Lower lobe of right lung (tissue), 2 donors: ENCODE data around the gene CD101. TPM values are rescaled to one million over a fixed set of nuclear protein-coding genes. Genes with fewer than 3 reads are reported as not detected.

Source experiments
- ATAC-seq, 2 donors: fragments of 200-7000 bp; cut with Tn5 transposase; one replicate each; pipeline ENCODE4 v1.9.1; 2020 to 2022; ENCODE audit warnings: mild to moderate bottlenecking in 2 of 2, moderate library complexity in 2 of 2
- DNase-seq: peaks from one replicate; pipeline ENCODE4 v3.0.0-alpha.2; 2020
- H3K27ac ChIP-seq: fragments of 200-600 bp; one replicate; pipeline ENCODE4 v1.8.0; 2022
- H3K27me3 ChIP-seq: fragments of 200-600 bp; one replicate; pipeline ENCODE4 v1.8.0; 2022; ENCODE audit warnings: low read depth
- H3K36me3 ChIP-seq: fragments of 200-600 bp; one replicate; pipeline ENCODE4 v1.8.0; 2022; ENCODE audit warnings: mild to moderate bottlenecking
- H3K4me1 ChIP-seq: fragments of 200-600 bp; one replicate; pipeline ENCODE4 v1.8.0; 2022
- H3K4me3 ChIP-seq: fragments of 200-600 bp; one replicate; pipeline ENCODE4 v1.8.0; 2022; ENCODE audit warnings: mild to moderate bottlenecking
- H3K9me3 ChIP-seq: fragments of 200-600 bp; one replicate; pipeline ENCODE4 v1.8.0; 2022
- intact Hi-C: fragments of 100-400 bp; cut with DNase I; formaldehyde crosslinking; loops from one replicate; pipeline ENCODE4 v1.11.0; 2022
- total RNA-seq: library from RNA; stranded (reverse); fragmentation: NEBNext Ultra II Directional; extraction: Animal tissue kit (Norgen Biotek cat#: 25700); gene quantifications from one replicate; pipeline ENCODE4 v1.2.1, GENCODE V29; 2021
- TF ChIP-seq, protein P1 (sequence below): fragments of 200-600 bp; IDR thresholded peaks from one replicate; pipeline ENCODE4 v1.8.0; 2022; ENCODE audit warnings: antibody characterized with exemption, mild to moderate bottlenecking
- donor health status: DM: no; HTN: yes; CAD: no; lungs with severe emphysema.

The CD101 gene
- total RNA-seq, 1 donor from 2014 or later = 105 TPM

DNA sequence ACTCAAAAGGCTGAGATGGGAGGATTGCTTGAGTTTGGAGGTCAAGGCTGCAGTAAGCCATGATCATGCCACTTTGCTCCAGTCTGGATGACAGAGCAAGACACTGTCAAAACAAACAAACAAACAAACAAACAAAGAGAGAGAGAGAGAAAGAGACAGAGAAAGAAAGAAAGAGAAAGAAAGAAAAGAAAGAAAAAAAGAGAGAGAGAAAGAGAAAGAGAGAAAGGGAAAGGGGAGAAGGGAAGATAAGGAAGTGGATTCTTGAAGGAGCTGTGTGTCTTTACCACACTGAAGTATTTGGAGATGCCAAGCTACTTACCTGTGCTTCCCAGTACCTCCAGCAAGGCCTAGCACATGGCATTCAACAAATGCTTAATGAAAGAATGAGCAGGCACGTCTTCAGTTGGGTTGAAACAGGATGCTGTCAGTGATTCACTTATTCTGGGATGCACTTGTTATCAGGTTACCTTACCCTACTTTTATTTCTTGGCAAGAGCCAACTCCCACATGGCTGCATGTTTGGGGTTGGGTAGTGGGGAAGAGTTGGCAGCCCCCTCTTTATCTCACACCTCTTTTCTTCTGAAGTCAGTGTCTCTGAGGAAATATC, 28.8 kb downstream of the CD101 start:
- TF ChIP-seq, protein P1, sequence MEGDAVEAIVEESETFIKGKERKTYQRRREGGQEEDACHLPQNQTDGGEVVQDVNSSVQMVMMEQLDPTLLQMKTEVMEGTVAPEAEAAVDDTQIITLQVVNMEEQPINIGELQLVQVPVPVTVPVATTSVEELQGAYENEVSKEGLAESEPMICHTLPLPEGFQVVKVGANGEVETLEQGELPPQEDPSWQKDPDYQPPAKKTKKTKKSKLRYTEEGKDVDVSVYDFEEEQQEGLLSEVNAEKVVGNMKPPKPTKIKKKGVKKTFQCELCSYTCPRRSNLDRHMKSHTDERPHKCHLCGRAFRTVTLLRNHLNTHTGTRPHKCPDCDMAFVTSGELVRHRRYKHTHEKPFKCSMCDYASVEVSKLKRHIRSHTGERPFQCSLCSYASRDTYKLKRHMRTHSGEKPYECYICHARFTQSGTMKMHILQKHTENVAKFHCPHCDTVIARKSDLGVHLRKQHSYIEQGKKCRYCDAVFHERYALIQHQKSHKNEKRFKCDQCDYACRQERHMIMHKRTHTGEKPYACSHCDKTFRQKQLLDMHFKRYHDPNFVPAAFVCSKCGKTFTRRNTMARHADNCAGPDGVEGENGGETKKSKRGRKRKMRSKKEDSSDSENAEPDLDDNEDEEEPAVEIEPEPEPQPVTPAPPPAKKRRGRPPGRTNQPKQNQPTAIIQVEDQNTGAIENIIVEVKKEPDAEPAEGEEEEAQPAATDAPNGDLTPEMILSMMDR = no peak
- Histone ChIP-seq H3K27me3 (no peaks in the 10 kb centered on the region), H3K4me1 (peaks cover 4% of the 10 kb centered on the region), H3K9me3 (no peaks in the 10 kb centered on the region), H3K36me3 (no peaks in the 10 kb centered on the region), H3K4me3 (no peak overlapping the region), H3K27ac (no peak overlapping the region)
- DNase-seq (no peak), ATAC-seq (no peak)
- intact Hi-C loops = no loop called here

- intact Hi-C loops = no loop called here
- ATAC-seq = no peak
- Histone ChIP-seq H3K36me3 (no peaks in the 10 kb centered on the region), H3K27ac (no peak overlapping the region), H3K9me3 (no peaks in the 10 kb centered on the region), H3K4me3 (no peak overlapping the region), H3K27me3 (no peaks in the 10 kb centered on the region), H3K4me1 (no peaks in the 10 kb centered on the region)
- TF ChIP-seq, protein P1 = no peak
- no peak for DNase-seq
Observed at GRCh38 chr1:117032266-117032665, 30.7 kb downstream of the CD101 start.

DNA sequence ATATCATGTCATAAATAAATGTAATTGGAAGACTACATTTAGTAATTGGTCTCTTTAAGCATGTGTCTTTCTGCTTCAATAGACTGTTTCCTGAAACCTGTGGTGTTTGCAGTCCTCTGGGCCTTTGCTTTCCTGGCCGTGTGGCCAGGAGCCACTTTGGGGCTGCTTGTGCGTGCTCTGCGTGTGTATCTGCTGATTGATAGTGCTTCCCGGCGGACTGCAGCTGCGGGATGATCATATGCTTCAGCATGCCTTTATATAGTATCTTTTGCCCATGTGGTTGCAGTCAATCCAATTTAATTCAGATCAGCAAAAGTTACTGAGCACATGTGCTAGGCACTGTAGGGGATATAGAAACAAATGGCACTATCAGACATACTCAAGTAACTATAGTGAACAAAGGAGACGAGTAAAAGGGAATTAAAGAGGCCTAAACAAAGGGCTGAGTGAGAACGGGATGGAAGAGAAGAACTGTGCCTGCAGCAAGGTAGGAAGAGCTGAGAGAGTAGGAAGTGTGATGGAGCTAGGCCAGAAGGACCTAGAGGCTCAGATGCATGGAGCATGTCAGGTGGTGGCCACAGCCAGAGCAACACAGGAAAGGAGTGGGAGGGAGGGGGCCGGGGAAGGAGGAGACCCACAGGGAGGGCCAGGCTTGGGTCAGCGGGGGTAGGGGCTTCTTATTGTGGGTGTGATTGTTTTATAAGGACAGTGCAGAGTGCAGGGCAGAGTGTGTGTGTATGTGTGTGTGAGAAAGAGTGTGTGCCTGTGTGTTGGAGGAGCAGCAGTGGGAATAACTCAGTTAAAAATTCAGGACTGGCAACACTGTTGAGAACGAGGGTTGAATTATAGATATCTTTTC, 31.4 kb downstream of the CD101 start:
- intact Hi-C loops = no loop called here
- H3K4me1 ChIP-seq = no peaks in the 10 kb centered on the region
- no peaks in the 10 kb centered on the region for H3K27me3 ChIP-seq
- no peaks in the 10 kb centered on the region for H3K36me3 ChIP-seq
- ATAC-seq (no peak), DNase-seq (no peak)
- H3K9me3 ChIP-seq = no peaks in the 10 kb centered on the region
- H3K27ac ChIP-seq = no peak overlapping the region
- TF ChIP-seq, protein P1 = no peak
- no peak overlapping the region for H3K4me3 ChIP-seq

- no peaks in the 10 kb centered on the region for H3K9me3 ChIP-seq
- intact Hi-C loops = no loop called here
- H3K4me1 ChIP-seq = no peaks in the 10 kb centered on the region
- ATAC-seq = no peak
- no peaks in the 10 kb centered on the region for H3K36me3 ChIP-seq
- no peak overlapping the region for H3K27ac ChIP-seq
- TF ChIP-seq, protein P1 = no peak
- no peaks in the 10 kb centered on the region for H3K27me3 ChIP-seq
- DNase-seq = no peak
- H3K4me3 ChIP-seq = no peak overlapping the region
Observed at GRCh38 chr1:117033772-117034171, 32.2 kb downstream of the CD101 start.

- TF ChIP-seq, protein P1 = no peak
- ATAC-seq (no peak), DNase-seq (no peak)
- no peaks in the 10 kb centered on the region for H3K36me3 ChIP-seq
- no peaks in the 10 kb centered on the region for H3K9me3 ChIP-seq
- no peaks in the 10 kb centered on the region for H3K27me3 ChIP-seq
- intact Hi-C loops = no loop called here
- no peak overlapping the region for H3K27ac ChIP-seq
- H3K4me1 ChIP-seq = no peaks in the 10 kb centered on the region
- no peak overlapping the region for H3K4me3 ChIP-seq
Observed at GRCh38 chr1:117034791-117035290, 33.3 kb downstream of the CD101 start.
